Measurements from ENCODE around the gene AUTS2. TPM values are rescaled to one million over a fixed set of nuclear protein-coding genes. Genes with fewer than 3 reads are reported as not detected.

Gene AUTS2
- total RNA-seq, 1 experiment from 2014 or later: 256 TPM

DNA sequence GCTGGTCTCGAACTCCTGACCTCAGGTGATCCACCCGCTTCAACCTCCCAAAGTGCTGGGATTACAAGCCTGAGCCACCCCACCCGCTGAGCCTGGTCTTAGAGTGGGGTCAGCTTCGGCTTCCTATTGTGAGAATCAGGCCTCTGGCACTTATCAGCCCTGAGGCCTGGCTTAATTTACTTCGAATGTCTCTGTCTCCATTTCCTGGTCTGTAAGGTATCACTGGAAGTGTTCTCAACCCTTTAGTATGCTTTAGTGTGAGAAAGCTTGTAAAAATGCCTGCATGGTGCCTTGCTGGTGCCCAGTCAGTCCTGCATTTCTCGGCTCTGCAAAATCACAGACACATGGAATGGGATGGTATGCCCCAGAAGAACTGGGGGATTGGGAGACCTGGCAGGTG, 862.3 kb downstream of the AUTS2 start:
- Histone ChIP-seq H2AFZ (ENCODE audit: low read length) (no peak overlapping the region), H3K27me3 (ENCODE audit: insufficient read depth, low read length) (no peaks in the 10 kb centered on the region), H4K5ac (ENCODE audit: insufficient read length, low read depth, low read length) (no peak overlapping the region), H3K14ac (ENCODE audit: insufficient read depth, low read length) (no peak overlapping the region), H3K4me2 (ENCODE audit: insufficient read depth, insufficient read length, low read length) (no peak overlapping the region), H2BK15ac (ENCODE audit: low read depth, low read length) (no peak overlapping the region), H3K4me1 (ENCODE audit: insufficient read depth, low read length) (no peaks in the 10 kb centered on the region), H2BK12ac (ENCODE audit: insufficient read length, low read depth, low read length) (no peak overlapping the region), H3T11ph (ENCODE audit: low read length) (no peak overlapping the region), H3K4ac (ENCODE audit: low read depth, low read length) (no peak overlapping the region), H2BK20ac (ENCODE audit: low read depth, low read length, poor library complexity, severe bottlenecking) (no peak overlapping the region), H2BK5ac (ENCODE audit: insufficient read length, low read length) (no peak overlapping the region), H3K9me3 (ENCODE audit: control insufficient read depth, low read depth, low read length) (no peaks in the 10 kb centered on the region), H3K79me2 (ENCODE audit: insufficient read depth, low read length) (no peaks in the 10 kb centered on the region), H3K27ac (ENCODE audit: insufficient read length, low read depth, low read length) (no peak overlapping the region), H4K20me1 (ENCODE audit: control insufficient read depth, insufficient read depth, insufficient read length) (no peaks in the 10 kb centered on the region), H3K56ac (ENCODE audit: insufficient read length, low read depth, low read length) (no peak overlapping the region), H3K9ac (ENCODE audit: extremely low read depth, insufficient read length, low read length) (no peak overlapping the region), H3K23me2 (ENCODE audit: insufficient read length, low read depth, low read length, poor library complexity, severe bottlenecking) (no peaks in the 10 kb centered on the region), H4K8ac (replicated peaks; ENCODE audit: insufficient read length, low read depth, low read length) (no peak overlapping the region), H3K23ac (ENCODE audit: insufficient read length, low read depth, low read length) (no peak overlapping the region), H3K18ac (ENCODE audit: insufficient read length, low read depth, low read length) (no peak overlapping the region), H2BK120ac (ENCODE audit: low read depth, low read length, poor library complexity, severe bottlenecking) (no peak overlapping the region), H2AK5ac (ENCODE audit: insufficient read length, low read length) (no peak overlapping the region), H4K91ac (ENCODE audit: insufficient read length, low read depth, low read length) (no peak overlapping the region), H3K79me1 (ENCODE audit: insufficient read depth, low read depth, low read length, poor library complexity, severe bottlenecking) (no peaks in the 10 kb centered on the region)
- Mint-ChIP-seq H3K9me3 (no peaks in the 10 kb centered on the region), H3K36me3 (ENCODE audit: insufficient read depth in 1 of 3, low read depth in 3 of 3) (no peaks in the 10 kb centered on the region), H3K27me3 (ENCODE audit: low read depth) (no peaks in the 10 kb centered on the region), H3K4me1 (peaks cover 21 to 25% of the 10 kb centered on the region in 2 experiments), H3K4me3 (no peak overlapping the region), H3K27ac (peak overlapping the region in 2 of 3 experiments; percentile 1 to 26; a peak in 2 of 7 replicates)
- no CpG with 5 or more reads among the region's 6 CpGs for WGBS (ENCODE audit: extremely low coverage, insufficient read length, low lambda C conversion rate)
- TF ChIP-seq CTCF (conservative IDR thresholded peaks at IDR 0.05): no peak
- DNase-seq: no peak

Measured in H9 (cell line).